UCSD-AML1 (cell line): ENCODE results near the gene TNFSF10.

Source experiments
- DNase-seq: peaks from one replicate; lab custom pipeline; 2025; ENCODE audit not compliant: unreplicated experiment; lab: John Stamatoyannopoulos, UW

The TNFSF10 gene

DNA sequence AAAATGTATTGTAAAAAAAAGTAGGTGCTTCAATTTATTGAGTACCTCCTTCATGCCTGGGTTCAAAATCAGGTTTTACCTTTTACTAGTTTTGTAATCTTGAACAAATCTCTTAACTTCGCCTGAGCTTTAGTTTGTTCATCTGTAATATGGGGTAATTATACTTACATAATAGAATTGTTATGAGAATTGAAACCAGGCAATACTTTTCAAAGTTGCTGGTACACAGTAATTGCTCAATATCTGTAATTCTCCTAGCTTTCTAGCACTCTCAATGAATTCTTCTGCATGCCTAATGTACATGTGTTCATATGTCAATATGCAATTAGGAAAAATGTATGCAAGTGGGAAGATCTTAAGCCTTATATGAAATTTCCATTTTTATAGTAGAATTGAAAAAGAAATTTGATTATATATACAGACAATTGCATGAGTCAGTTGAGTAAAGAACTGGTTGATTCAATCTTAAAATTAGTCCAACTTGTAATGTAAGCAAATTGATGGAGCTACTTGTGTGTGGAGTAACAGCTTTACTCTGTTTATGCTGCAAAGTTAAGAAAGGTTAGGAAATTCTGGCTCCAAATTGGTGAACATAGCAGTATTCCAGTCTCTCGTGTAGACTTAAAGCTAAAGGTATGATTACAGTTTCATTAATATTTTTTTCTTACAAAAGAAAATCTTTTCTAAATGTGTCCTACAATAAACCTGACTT, 4.1 kb downstream of the TNFSF10 start:
- DNase-seq = no peak

DNA sequence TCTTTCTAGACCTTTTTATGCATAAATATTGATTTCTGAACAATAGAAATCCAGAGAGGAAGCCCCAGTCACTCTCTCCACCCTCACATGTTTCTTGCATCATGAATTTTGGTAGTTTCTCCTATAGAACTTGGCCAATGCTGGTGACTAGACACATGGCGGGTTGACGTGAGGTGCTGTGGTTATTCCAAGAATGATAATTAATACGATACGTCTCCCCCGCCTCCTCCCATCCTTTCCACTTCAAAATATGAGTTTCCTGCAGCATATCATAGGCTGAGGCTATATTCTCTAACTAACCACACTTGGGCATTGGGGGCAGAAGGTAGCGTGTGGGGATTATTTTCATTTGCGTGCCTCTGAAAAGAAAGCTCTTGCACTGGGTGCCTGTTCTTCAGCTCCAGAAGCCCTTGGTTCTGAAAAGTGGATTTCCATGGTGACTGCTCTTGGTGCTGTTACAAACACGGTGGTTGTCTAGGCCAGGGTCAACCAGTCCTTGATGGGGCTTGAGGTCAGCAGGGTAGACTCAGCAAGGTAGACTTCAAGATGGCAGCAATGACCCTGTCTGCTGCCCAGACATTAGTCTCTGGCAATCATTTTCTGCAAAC, 5.3 kb downstream of the TNFSF10 start:
- DNase-seq = peak; percentile 17

DNA sequence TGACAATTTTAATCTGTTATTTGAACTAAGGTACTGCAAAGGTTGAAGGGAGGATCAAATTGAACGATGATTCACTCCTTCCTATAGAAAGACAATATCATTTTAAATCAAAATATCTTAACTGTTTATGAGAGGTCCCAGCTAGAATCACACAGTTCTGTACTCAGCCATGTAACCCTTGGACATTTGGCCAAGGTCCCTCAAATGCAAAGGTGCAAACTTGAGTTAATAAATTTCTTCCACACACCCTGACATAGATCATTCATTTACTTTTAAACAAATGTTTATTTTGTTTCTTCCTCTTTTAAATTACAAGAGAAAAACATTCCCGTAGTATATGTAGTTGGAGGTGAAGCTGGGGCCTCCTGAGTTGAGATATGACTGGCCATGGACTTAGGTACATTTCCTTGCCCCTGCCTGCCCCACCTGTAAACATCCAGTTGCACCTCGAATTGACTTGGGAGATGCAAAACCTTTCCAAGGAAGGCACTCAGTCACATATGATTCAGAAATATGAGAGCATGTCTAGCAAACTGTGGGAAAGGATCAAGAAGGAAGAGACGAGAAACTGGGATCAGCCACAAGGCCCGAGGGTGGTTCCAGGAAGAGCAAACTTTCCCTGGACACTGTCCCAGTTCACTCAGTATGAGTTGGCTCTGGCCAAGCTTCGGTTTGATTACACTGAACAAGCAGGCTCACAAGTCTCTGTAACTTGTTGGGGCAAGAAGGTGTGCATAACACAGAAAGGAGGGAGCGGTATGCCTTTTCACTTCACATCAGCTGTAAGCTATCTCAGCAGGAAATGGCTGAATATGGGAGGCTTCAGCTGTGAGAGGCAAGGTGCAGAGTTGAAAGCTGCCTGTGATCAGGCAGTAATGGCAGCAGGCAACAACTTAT, 6.7 kb downstream of the TNFSF10 start:
- peak; percentile 13 for DNase-seq

DNA sequence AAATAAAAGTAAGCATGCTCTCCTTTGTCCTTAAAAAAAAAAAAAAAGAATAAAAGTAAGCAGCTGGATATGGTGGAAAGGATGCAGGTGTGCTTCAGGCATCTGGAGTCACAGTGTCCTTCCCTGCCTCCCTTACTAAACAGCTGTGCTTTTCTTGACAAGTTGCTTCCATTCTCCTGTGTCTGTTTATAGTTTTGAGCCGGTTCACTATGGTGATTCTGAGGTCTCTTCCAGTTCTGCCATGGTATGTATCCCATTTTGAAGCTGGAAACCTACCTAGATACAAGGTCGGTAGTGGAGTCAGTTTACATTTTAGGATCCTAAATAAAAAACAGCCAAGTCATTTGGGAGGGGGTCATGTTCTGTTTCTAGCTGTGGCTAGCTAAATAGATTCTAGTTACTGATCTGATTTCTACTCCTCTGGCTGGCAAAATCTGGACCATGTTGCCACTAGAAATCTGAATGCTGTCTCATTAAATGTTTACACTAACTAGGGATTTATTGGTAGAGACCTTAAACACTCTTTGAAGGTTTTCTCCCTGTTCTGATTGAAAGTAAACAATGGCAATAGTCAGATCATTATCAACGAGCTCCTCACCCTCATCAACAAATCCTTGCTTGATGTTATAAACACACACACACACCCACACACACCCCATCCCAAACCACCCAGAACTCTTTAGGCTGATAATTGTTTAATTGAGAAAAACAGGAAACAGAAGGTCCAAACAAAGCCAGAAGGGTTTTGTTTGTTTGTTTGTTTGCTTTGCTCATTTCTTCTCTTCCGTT, 7.9 kb downstream of the TNFSF10 start:
- no peak for DNase-seq

DNA sequence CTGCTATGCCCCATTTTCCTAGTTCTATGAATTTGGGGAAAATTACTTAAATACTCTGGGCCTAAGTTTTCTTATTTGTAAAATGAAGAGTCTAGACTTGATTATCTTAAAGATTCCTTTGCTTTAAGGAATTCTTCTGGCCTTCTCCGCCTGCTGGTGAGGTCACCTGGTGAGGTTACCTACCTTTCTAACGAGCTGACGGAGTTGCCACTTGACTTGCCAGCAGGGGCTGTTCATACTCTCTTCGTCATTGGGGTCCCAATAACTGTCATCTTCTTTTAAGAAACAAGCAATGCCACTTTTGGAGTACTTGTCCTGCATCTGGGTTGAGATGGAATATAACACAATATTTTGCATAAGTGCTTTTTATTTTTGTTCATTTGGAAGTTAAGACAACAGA, 8.6 kb downstream of the TNFSF10 start:
- no peak for DNase-seq

DNA sequence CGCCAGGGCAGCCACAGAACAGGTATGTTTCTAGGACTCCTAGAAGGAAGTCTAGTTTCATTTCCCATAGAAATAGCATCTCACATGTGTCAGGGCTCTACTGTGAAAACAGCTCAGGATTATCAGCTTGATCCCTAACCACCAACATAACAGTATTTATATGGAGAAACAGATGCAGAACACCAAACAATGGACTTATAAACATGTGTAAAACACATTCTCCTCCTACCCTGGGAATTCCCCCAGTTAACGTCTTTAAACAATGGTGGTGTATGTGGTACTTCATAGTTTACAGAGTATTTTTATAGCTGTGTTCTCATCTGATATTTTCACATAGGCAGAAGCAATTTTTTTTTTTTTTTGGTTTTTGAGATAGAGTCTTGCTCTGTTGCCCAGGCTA, 9.7 kb downstream of the TNFSF10 start:
- no peak for DNase-seq

DNA sequence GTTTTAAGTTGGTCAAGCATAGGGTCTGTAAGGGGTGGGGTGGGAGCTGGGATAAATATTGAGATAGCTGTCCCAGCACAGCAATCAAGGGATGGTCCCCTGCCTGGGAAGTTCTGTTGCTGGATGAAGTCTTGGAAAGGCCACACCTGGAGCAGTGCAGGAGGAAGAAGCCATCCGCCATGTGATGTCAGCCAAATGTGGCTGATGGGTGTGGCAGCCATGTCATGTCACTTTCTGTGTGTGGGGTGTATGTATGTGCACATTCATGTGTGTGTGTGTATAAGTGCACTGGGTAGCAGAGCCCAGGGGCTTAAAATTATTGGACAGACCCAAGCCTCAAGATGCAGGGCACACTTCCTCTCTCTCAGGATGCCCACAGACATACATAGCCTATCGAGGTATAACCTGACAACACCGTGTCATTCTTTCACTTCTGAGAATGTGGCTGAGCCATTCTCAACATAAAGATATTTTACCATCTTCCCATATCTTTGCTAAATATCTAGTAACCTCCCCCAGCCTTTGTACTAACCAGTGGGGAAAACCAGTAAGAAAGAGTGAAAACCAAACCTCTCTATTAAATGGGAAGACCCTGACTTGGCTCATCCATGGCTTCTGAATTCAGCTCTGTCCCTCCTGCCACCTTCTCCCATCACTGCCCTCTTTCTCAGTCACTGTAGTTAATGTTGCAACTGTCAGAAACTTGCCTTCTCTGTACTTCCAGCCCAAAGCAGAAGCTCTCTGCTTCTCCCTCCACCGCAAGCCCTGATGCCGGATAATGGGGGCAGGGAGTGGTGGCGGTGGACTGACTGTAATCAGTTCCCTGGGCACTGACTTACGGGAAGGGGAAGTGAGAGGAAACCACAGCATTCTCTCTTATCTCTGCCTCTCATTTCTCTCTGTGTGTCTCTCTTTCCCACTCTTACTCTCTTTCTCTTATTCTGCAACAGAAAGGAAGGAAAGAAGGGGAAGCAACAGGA, 11.2 kb downstream of the TNFSF10 start:
- DNase-seq = peak; percentile 88

DNA sequence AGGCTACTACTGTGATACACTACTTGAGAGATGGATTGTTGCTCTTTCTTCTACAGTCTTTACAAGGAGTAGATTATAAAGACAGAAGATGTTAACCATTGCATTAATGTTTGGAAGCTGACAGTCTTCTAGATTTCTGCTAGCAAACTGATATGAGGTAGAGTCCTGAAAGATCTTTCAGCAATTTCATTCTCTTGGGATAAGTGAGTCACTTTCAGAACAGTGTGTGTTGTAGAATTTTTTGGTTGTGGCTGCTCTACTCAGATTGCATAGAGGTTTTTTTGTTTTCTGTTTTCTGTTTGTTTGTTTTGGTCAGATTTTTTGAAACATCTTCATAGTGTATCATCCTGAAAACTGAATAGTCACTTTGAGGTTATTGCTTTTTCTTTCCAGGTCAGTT, 17.1 kb downstream of the TNFSF10 start:
- no peak for DNase-seq

DNA sequence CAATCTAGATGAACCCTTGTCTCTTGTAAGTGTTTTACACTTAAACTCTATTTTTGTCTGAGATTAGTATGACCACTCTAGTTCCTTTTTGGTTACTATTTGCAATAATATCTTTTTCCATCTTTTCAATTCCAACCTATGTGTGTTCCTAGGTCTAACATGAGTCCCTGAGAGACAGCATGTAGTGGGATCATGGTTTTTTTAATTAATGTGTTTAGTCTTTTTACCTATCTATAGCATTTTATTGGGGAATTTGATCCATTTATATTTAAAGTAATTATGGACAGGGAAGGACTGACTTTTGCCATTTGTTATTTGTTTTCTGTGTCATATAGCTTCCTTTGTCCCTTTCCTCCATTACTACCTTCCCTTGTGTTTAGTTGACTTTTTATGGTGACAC, 21.7 kb downstream of the TNFSF10 start:
- DNase-seq = no peak

DNA sequence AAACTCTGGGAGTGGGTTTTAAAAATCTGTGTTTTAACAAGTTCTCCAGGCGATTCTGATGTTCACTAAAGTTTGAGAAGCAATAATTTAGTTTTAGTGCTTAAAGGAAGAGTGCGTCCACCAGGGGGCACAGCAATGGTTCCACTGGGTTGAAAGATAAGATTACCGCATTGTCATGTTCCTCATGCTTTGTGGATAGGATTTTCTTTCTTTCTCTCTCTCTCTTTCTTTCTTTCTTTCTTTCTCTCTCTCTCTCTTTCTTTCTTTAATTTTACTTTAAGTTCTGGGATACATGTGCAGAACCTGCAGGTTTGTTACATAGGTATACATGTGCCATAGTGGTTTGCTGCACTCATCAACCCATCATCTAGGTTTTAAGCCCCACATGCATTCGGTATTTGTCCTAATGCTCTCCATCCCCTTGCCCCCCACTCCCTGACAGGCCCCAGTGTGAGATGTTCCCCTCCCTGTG, 33.0 kb downstream of the TNFSF10 start:
- peak; percentile 61 for DNase-seq

DNA sequence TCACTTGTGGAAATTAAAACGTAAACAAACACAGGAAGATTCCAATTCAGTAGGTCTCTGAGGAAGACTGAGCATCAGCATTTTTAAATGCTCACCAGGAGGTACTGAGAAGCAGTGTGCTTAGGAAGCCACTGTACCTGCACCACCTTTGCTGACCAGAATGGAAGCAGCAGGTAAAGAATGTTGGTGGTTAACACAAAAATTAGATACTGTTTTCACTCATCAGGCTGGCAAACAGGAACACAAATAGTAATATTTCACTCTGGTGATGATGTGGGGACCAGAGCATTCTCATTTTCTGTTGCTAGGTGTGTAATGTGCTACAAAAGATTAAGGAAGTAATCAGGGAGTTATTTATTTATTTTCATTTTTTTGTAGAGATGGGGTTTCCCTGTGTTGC, 45.1 kb downstream of the TNFSF10 start:
- DNase-seq = no peak

DNA sequence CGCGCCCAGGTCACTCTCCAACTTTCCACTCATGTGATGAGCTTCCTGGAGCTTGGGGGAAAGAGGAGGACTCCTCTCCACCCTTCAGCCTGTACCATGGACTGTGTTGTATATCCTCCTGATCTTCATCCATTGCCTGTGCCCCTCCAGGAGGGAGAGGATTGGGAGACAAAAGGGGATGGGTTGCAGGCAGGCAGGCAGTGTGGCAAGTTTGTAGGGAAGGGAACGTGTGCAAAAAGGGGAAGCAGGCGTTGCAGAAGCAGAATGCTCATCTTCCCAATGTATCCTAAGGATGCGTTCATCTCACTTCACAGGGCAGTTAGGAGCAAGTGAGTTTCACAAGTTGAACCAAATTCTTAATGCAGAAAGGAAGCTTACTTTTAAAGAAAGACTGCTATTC, 46.9 kb downstream of the TNFSF10 start:
- DNase-seq = peak; percentile 16

DNA sequence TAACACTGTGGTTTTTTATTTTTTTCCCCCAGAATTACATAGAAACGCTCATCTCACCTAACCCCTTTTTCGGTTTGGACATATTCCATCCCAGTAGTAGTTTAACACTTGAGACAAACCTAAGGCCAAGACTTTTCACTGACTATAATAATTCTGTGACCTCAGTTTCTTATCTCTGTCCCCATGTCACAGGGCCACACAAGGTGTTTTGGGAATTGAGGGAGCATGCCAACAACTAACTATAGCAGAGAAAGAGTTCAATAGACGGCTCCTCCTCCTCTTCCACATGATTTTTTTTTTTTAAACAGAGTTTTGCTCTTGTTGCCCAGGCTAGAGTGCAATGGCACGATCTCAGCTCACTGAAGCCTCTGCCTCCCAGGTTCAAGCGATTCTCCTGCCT, 47.5 kb downstream of the TNFSF10 start:
- no peak for DNase-seq

DNA sequence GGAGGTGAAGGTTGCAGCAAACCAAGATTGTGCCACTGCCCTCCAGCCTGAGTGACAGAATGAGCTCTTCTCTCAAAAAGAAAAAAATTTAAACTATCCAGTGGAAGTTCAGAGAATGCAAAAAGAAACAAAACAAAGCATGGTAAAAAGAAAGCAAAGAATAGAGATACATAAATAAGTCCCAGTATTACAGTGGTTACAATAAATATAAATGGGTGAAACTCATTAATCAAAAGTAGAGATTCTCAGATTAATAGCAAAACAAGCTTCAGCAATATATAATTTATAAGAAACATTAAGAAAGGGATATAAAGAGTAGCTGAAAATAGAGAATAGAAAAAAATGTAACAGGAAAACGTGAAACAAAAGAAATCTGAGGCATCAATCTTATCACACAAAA, 51.3 kb downstream of the TNFSF10 start:
- DNase-seq = no peak

DNA sequence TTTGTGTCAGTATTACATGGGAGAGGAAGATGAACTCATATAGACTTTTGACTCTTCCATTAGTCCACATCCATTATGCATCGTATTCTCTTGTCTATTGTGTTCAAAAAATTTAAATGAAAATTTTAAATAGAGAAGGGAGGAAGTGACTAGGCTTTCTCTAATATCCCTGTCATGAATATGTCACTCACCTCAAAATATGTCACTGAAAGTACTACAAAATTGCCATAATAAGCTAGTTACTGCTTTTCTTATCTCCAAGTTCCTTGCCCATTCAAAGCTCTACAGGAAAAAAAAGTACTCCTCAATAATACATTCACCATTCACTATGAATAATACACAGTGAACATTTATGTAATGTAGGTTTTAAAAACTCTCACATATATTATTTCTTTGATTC, 52.6 kb downstream of the TNFSF10 start:
- no peak for DNase-seq

DNA sequence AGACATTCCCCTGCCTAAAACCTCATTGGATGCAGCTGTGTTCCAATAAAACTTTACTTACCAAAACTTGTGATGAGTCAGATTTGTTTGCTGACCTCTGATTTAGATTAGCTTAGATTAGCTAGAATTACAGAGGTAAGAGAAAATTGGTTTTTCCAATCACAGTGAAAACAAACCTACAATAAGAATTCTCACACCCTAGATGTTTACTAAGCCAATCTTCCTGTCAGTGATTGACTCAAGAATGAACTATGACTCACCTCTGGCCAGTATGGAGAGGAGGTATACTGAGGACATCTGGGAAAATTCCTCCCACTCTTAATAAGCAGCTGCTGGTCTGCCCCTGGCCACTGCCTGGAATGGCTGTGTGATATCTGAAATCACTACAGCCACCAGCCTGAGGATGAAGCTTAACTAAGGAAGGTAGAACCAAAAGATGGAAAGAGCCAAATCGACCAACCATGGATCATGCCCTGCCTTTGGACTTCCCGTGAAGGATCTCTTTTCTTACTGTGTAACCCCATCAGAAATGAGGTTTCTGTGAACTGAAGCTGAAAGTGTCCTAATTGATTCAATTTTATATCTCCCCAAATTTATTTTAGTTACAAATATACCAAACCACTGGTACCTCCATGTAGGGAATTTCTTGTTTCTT, 55.9 kb downstream of the TNFSF10 start:
- DNase-seq = no peak

DNA sequence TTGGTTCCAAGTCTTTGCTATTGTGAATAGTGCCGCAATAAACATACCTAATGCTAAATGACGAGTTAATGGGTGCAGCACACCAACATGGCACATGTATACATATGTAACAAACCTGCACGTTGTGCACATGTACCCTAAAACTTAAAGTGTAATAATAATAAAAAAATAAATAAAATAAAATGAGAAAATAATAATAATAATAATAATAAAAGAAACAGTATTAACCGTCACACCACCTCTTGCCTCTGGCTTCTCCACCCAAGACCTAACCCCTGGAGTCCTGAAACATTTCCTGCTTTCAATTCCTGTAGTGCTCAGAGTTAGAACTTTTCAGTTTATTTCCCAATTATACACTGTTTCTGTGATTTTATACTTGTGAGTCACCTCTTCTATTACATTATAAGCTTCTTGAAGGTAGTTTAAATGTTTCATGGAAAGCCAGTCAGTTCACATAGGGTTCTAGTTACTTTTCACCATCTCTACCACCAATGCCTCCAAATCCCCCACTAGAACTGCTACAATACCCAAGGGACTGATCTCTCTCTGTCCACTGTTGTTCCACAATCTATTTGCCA, 56.6 kb downstream of the TNFSF10 start:
- no peak for DNase-seq

DNA sequence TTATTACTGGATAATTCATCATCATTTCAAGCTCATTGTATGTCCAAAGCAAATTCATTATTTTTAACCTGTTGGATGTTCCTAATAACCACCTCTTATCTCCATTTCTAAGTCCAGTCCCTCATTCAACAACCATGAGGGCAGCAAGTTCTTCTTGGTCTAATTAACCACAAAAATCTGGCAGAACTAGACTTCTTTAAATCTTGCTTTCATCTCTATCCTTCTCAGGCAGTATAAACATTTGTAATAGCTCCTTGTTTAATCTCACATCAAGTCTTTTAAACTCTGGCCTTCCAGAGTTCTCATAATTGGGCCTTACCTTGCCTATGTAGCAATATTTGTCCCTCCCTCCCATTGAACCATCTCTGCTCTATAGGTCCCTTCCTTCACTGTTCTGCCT, 57.9 kb downstream of the TNFSF10 start:
- DNase-seq = no peak

DNA sequence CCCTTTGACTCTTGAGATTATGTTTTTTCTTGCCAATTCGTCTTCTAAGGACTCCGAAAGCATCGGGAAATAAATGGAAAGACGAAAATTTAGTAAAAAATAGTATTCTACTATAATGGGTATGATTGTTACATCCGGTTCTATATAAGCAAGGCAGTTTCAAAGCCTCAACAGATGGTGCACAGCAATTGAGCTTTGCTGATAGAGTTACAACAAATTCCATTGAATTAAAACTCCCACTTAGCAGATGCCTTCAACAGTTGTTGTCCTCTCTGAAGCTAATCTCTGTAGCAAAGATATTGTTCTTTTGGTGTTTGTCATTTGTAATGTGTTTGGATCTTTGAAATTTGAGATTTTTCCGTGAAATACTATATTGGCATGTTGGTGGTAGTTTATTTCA, 58.9 kb downstream of the TNFSF10 start:
- DNase-seq = no peak
